HEK293T (cell line): ENCODE data around the gene USP53.

ENCODE experiments used
- BHLHE40 ChIP-seq: fragments of 450-650 bp; IDR thresholded peaks from 2 replicates; pipeline ENCODE4 v1.6.1; 2016; ENCODE audit warnings: mild to moderate bottlenecking, moderate library complexity, borderline replicate concordance
- FOXK2 ChIP-seq: fragments of 450-650 bp; IDR thresholded peaks from 2 replicates; pipeline ENCODE4 v1.6.1; 2016; ENCODE audit warnings: mild to moderate bottlenecking
- FOXM1 ChIP-seq: fragments of 450-650 bp; IDR thresholded peaks from 2 replicates; pipeline ENCODE4 v1.6.1; 2017; ENCODE audit warnings: mild to moderate bottlenecking, borderline replicate concordance
- L3MBTL2 ChIP-seq: fragments of 450-650 bp; conservative IDR thresholded peaks from 2 replicates; pipeline ENCODE4 v1.6.1; 2016; ENCODE audit warnings: mild to moderate bottlenecking
- SP1 ChIP-seq: fragments of 450-650 bp; IDR thresholded peaks from 2 replicates; pipeline ENCODE4 v1.6.1; 2017
- TARDBP ChIP-seq: fragments of 450-650 bp; IDR thresholded peaks from 2 replicates; pipeline ENCODE4 v1.6.1; 2016

- no peak for TF ChIP-seq SP1
- TF ChIP-seq FOXM1, result no peak
- TF ChIP-seq BHLHE40, result no peak
- TF ChIP-seq L3MBTL2, result no peak
- no peak for TF ChIP-seq TARDBP
- TF ChIP-seq FOXK2, result no peak
Observed at GRCh38 chr4:119321921-119322687, 109.6 kb downstream of the USP53 start, which contains the start of gene FABP2.
